ENCODE data around the gene MVP. TPM values are rescaled to one million over a fixed set of nuclear protein-coding genes. Genes with fewer than 3 reads are reported as not detected.

Gene MVP
- total and polyA plus RNA-seq, 2 experiments from 2014 or later: 121 to 146 TPM

DNA sequence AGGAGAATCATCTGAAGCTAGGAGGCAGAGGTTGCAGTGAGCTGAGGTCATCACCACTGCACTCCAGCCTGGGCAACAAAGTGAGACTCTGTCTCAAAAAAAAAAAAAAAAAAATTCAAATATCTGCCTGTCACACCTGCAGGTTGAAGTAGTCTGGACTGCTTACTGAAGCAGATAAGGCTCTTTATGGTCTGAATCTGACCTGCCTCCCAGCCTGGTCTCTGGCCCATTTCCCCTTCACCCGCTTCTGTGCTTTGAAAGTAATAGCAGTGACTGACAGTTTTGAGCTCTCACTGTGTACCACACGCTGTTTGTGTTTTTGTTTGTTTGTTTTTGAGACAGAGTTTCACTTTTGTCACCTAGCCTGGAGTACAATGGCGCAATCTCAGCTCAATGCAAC lies 73.3 kb downstream of the MVP start:
- H3K27ac ChIP-seq: no peak overlapping the region
- DNase-seq (ENCODE audit: low spot score): no peak
- H3K4me2 ChIP-seq: no peak overlapping the region
- H3K9me2 ChIP-seq (replicated peaks; ENCODE audit: insufficient read depth): no peaks in the 10 kb centered on the region
- no peak overlapping the region for H2AFZ ChIP-seq
- TF ChIP-seq, protein P1, sequence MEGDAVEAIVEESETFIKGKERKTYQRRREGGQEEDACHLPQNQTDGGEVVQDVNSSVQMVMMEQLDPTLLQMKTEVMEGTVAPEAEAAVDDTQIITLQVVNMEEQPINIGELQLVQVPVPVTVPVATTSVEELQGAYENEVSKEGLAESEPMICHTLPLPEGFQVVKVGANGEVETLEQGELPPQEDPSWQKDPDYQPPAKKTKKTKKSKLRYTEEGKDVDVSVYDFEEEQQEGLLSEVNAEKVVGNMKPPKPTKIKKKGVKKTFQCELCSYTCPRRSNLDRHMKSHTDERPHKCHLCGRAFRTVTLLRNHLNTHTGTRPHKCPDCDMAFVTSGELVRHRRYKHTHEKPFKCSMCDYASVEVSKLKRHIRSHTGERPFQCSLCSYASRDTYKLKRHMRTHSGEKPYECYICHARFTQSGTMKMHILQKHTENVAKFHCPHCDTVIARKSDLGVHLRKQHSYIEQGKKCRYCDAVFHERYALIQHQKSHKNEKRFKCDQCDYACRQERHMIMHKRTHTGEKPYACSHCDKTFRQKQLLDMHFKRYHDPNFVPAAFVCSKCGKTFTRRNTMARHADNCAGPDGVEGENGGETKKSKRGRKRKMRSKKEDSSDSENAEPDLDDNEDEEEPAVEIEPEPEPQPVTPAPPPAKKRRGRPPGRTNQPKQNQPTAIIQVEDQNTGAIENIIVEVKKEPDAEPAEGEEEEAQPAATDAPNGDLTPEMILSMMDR (IDR thresholded peaks at IDR 0.05; ENCODE audit: poor library complexity): no peak
- TF ChIP-seq EZH2phosphoT487 (IDR thresholded peaks at IDR 0.05; ENCODE audit: low read depth, severe bottlenecking, unreplicated experiment) (no peak), EZH2 (IDR thresholded peaks at IDR 0.05; ENCODE audit: borderline replicate concordance) (no peak)
- H3K9me3 ChIP-seq (ENCODE audit: low read depth): no peaks in the 10 kb centered on the region
- H3K79me2 ChIP-seq: no peaks in the 10 kb centered on the region
- H3K27me3 ChIP-seq: no peaks in the 10 kb centered on the region
- no peaks in the 10 kb centered on the region for H3K36me3 ChIP-seq (replicated peaks; ENCODE audit: insufficient read depth, low read depth)
- H4K20me1 ChIP-seq (ENCODE audit: insufficient read depth, poor library complexity, severe bottlenecking): no peaks in the 10 kb centered on the region
- no peak overlapping the region for H3K4me3 ChIP-seq
- peaks cover 14% of the 10 kb centered on the region for H3K4me1 ChIP-seq (ENCODE audit: insufficient read depth)
- WGBS (ENCODE audit: low lambda C conversion rate, missing lambda C conversion rate): 86% methylated on average over 3 of the region's 3 CpGs

DNA sequence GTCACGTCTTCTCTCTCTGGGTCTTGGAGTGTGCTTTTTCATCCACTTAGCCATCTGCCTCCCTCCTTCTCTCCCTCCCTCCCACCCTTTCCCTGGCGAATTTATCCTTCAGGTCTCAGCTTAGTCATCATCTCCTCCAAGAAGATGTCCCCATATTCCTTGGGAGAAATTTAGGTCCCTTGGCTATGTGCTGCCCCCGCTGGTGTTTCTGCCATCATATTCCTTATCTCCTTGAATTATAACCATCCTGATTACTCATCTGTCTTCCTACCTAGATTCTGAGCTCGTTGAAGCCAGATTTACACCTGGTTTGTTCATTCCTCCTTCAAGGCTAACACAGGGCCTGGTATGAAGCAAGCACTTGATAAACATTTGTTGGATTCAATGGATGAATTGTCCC lies 74.1 kb downstream of the MVP start:
- TF ChIP-seq EZH2 (IDR thresholded peaks at IDR 0.05; ENCODE audit: borderline replicate concordance) (no peak), EZH2phosphoT487 (IDR thresholded peaks at IDR 0.05; ENCODE audit: low read depth, severe bottlenecking, unreplicated experiment) (no peak)
- TF ChIP-seq, protein P1 (IDR thresholded peaks at IDR 0.05; ENCODE audit: poor library complexity): no peak
- Histone ChIP-seq H3K4me3 (no peak overlapping the region), H3K4me1 (ENCODE audit: insufficient read depth) (peaks cover 14% of the 10 kb centered on the region), H4K20me1 (ENCODE audit: insufficient read depth, poor library complexity, severe bottlenecking) (no peaks in the 10 kb centered on the region), H3K27me3 (no peaks in the 10 kb centered on the region), H3K36me3 (replicated peaks; ENCODE audit: insufficient read depth, low read depth) (no peaks in the 10 kb centered on the region), H3K4me2 (no peak overlapping the region), H3K27ac (no peak overlapping the region), H3K79me2 (no peaks in the 10 kb centered on the region), H2AFZ (no peak overlapping the region), H3K9me3 (ENCODE audit: low read depth) (no peaks in the 10 kb centered on the region), H3K9me2 (replicated peaks; ENCODE audit: insufficient read depth) (no peaks in the 10 kb centered on the region)
- 83% methylated on average over 4 of the region's 4 CpGs for WGBS (ENCODE audit: low lambda C conversion rate, missing lambda C conversion rate)
- DNase-seq (ENCODE audit: low spot score): no peak

DNA sequence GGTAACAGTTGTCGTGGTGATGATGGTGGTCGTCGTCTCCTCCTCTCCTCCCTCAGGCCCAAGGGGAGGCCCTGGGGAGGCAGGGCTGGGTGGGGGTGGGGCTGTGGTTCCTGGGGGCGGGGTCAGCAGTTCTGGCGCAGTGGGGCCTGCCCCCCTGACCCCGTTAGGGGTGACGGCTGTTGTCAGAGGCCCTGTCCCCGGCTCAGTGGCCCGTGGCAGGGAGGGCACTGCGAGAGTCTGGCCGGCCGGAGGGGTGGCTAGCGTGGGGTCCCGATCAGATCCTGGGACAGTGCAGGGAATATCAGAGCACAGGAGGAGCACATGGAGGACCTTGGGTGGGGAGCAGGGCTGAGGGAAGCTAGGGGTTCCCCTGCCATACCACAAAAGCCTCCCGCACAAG lies 76.6 kb downstream of the MVP start:
- TF ChIP-seq, protein P1 (IDR thresholded peaks at IDR 0.05; ENCODE audit: poor library complexity): no peak
- TF ChIP-seq EZH2phosphoT487 (IDR thresholded peaks at IDR 0.05; ENCODE audit: low read depth, severe bottlenecking, unreplicated experiment) (no peak), EZH2 (IDR thresholded peaks at IDR 0.05; ENCODE audit: borderline replicate concordance) (no peak)
- no peaks in the 10 kb centered on the region for H3K27me3 ChIP-seq
- DNase-seq (ENCODE audit: low spot score): no peak
- H2AFZ ChIP-seq: no peak overlapping the region
- H3K4me2 ChIP-seq: no peak overlapping the region
- no peaks in the 10 kb centered on the region for H3K79me2 ChIP-seq
- no peak overlapping the region for H3K4me3 ChIP-seq
- peaks cover 14% of the 10 kb centered on the region for H3K4me1 ChIP-seq (ENCODE audit: insufficient read depth)
- no peaks in the 10 kb centered on the region for H3K9me2 ChIP-seq (replicated peaks; ENCODE audit: insufficient read depth)
- 90% methylated on average over 9 of the region's 15 CpGs for WGBS (ENCODE audit: low lambda C conversion rate, missing lambda C conversion rate)
- no peaks in the 10 kb centered on the region for H4K20me1 ChIP-seq (ENCODE audit: insufficient read depth, poor library complexity, severe bottlenecking)
- H3K27ac ChIP-seq: no peak overlapping the region
- no peaks in the 10 kb centered on the region for H3K9me3 ChIP-seq (ENCODE audit: low read depth)
- no peaks in the 10 kb centered on the region for H3K36me3 ChIP-seq (replicated peaks; ENCODE audit: insufficient read depth, low read depth)

DNA sequence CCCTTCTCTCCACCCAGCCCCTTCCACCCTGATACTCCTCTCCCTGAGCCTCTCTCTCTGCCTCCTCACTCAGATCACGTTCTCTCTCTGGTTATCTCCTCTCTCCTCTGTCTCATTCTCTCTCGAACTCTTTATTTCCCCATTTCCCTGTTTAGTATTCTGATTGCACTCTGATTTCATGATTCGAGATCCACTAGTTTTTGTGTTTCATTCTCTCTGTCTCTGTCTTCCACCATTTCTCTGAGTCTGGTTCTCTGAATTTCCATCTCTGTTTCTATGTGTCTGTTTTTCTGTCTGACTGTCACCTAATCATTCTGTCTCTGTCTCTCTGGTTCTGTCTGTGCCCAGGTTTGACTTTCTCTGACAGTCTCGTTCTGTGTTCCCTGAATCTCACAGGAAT lies 77.1 kb downstream of the MVP start:
- H3K9me2 ChIP-seq (replicated peaks; ENCODE audit: insufficient read depth): no peaks in the 10 kb centered on the region
- no peak overlapping the region for H3K27ac ChIP-seq
- no peaks in the 10 kb centered on the region for H4K20me1 ChIP-seq (ENCODE audit: insufficient read depth, poor library complexity, severe bottlenecking)
- no peaks in the 10 kb centered on the region for H3K9me3 ChIP-seq (ENCODE audit: low read depth)
- peaks cover 2% of the 10 kb centered on the region for H3K79me2 ChIP-seq
- peaks cover 11% of the 10 kb centered on the region for H3K4me1 ChIP-seq (ENCODE audit: insufficient read depth)
- H3K36me3 ChIP-seq (replicated peaks; ENCODE audit: insufficient read depth, low read depth): no peaks in the 10 kb centered on the region
- no peak overlapping the region for H3K4me3 ChIP-seq
- H3K4me2 ChIP-seq: no peak overlapping the region
- no peak for TF ChIP-seq EZH2phosphoT487 (IDR thresholded peaks at IDR 0.05; ENCODE audit: low read depth, severe bottlenecking, unreplicated experiment)
- TF ChIP-seq EZH2 (IDR thresholded peaks at IDR 0.05; ENCODE audit: borderline replicate concordance): no peak
- TF ChIP-seq, protein P1 (IDR thresholded peaks at IDR 0.05; ENCODE audit: poor library complexity): no peak
- H2AFZ ChIP-seq: no peak overlapping the region
- no peaks in the 10 kb centered on the region for H3K27me3 ChIP-seq
- no peak for DNase-seq (ENCODE audit: low spot score)
- 84% methylated on average over 4 of the region's 4 CpGs for WGBS (ENCODE audit: low lambda C conversion rate, missing lambda C conversion rate)
